ENCODE measurements around the gene ETNK2. TPM values are rescaled to one million over a fixed set of nuclear protein-coding genes. Genes with fewer than 3 reads are reported as not detected.

ETNK2 gene
- total RNA-seq, 4 donors from 2014 or later = 0.66 to 3.1 (median 2.3) TPM

GRCh38 chr1:204136814-204137213, 15.0 kb downstream of the ETNK2 start:
- H3K9me3 ChIP-seq = no peaks in the 10 kb centered on the region
- TF ChIP-seq CTCF (IDR thresholded peaks at IDR 0.05 in 4 of 5, conservative IDR thresholded peaks at IDR 0.05 in 1 of 5) (no peak), POLR2A (IDR thresholded peaks at IDR 0.05) (no peak)
- no peak overlapping the region for H3K27ac ChIP-seq
- no peaks in the 10 kb centered on the region for H3K27me3 ChIP-seq
- no peak overlapping the region for H3K4me3 ChIP-seq
- no peak for ATAC-seq
- intact Hi-C loops (cut with DNase I; ENCODE audit: low total_unique reads) = no loop called here
- in situ Hi-C loops (cut with MboI; ENCODE audit: low sequenced_read_pairs in 4 of 4) = loop anchor here in 1 of 4 donors (10.0 kb wide), 1 partner anchor 62 kb away; the partner anchor contains the start of gene SOX13
- H3K36me3 ChIP-seq = no peaks in the 10 kb centered on the region
- no peak for DNase-seq
- no peaks in the 10 kb centered on the region for H3K4me1 ChIP-seq

GRCh38 chr1:204134103-204134502, 17.7 kb downstream of the ETNK2 start:
- TF ChIP-seq CTCF (IDR thresholded peaks at IDR 0.05 in 4 of 5, conservative IDR thresholded peaks at IDR 0.05 in 1 of 5) (no peak), POLR2A (IDR thresholded peaks at IDR 0.05) (no peak)
- in situ Hi-C loops (cut with MboI; ENCODE audit: low sequenced_read_pairs in 4 of 4) (loop anchor here in 1 of 4 donors (10.0 kb wide), 1 partner anchor 59 kb away; the partner anchor contains the start of gene SOX13), intact Hi-C loops (cut with DNase I; ENCODE audit: low total_unique reads) (no loop called here)
- H3K4me3 ChIP-seq = no peak overlapping the region
- no peaks in the 10 kb centered on the region for H3K27me3 ChIP-seq
- H3K27ac ChIP-seq = no peak overlapping the region
- no peaks in the 10 kb centered on the region for H3K36me3 ChIP-seq
- H3K4me1 ChIP-seq = peaks cover 6 to 10% of the 10 kb centered on the region in 2 donors
- ATAC-seq (no peak), DNase-seq (no peak)
- no peaks in the 10 kb centered on the region for H3K9me3 ChIP-seq

- intact Hi-C loops (cut with DNase I; ENCODE audit: low total_unique reads) = no loop called here
- Histone ChIP-seq H3K36me3 (no peaks in the 10 kb centered on the region), H3K9me3 (no peaks in the 10 kb centered on the region), H3K27me3 (no peaks in the 10 kb centered on the region), H3K4me1 (peaks cover 11 to 15% of the 10 kb centered on the region in 2 donors), H3K27ac (no peak overlapping the region), H3K4me3 (no peak overlapping the region)
- in situ Hi-C loops (cut with MboI; ENCODE audit: low sequenced_read_pairs in 4 of 4) = loop anchor here in 1 of 4 donors (10.0 kb wide), 1 partner anchor 58 kb away; the partner anchor contains the start of gene SOX13
- DNase-seq (no peak), ATAC-seq (no peak)
- TF ChIP-seq POLR2A (IDR thresholded peaks at IDR 0.05) (no peak), CTCF (IDR thresholded peaks at IDR 0.05 in 4 of 5, conservative IDR thresholded peaks at IDR 0.05 in 1 of 5) (no peak)
These were observed 19.1 kb downstream of the ETNK2 start for GRCh38 chr1:204132718-204133117.

- Histone ChIP-seq H3K36me3 (no peaks in the 10 kb centered on the region), H3K4me1 (peaks cover 14 to 22% of the 10 kb centered on the region in 2 donors), H3K27me3 (no peaks in the 10 kb centered on the region), H3K9me3 (no peaks in the 10 kb centered on the region), H3K4me3 (no peak overlapping the region), H3K27ac (no peak overlapping the region)
- DNase-seq (no peak), ATAC-seq (no peak)
- TF ChIP-seq CTCF (IDR thresholded peaks at IDR 0.05 in 4 of 5, conservative IDR thresholded peaks at IDR 0.05 in 1 of 5) (no peak), POLR2A (IDR thresholded peaks at IDR 0.05) (no peak)
- intact Hi-C loops (cut with DNase I; ENCODE audit: low total_unique reads) (no loop called here), in situ Hi-C loops (cut with MboI; ENCODE audit: low sequenced_read_pairs in 4 of 4) (loop anchor here in 1 of 4 donors (10.0 kb wide), 1 partner anchor 57 kb away; the partner anchor contains the start of gene SOX13)
These were observed 19.9 kb downstream of the ETNK2 start for GRCh38 chr1:204131978-204132377.
